ENCODE measurements around the gene CCR3.

- no peak for TF ChIP-seq SUZ12 (IDR thresholded peaks at IDR 0.05; ENCODE audit: extremely low read depth, insufficient read depth, insufficient read length)
- TF ChIP-seq YY1 (IDR thresholded peaks at IDR 0.05; ENCODE audit: insufficient read depth, insufficient read length), result no peak
- TF ChIP-seq ZNF274 (IDR thresholded peaks at IDR 0.05; ENCODE audit: low read depth, low read length), result no peak
These were observed 33.2 kb upstream of the CCR3 start for GRCh38 chr3:46209053-46209452.

Measured in NT2/D1 (cell line).